ENCODE data around the gene SMARCA4.

The SMARCA4 gene

DNA sequence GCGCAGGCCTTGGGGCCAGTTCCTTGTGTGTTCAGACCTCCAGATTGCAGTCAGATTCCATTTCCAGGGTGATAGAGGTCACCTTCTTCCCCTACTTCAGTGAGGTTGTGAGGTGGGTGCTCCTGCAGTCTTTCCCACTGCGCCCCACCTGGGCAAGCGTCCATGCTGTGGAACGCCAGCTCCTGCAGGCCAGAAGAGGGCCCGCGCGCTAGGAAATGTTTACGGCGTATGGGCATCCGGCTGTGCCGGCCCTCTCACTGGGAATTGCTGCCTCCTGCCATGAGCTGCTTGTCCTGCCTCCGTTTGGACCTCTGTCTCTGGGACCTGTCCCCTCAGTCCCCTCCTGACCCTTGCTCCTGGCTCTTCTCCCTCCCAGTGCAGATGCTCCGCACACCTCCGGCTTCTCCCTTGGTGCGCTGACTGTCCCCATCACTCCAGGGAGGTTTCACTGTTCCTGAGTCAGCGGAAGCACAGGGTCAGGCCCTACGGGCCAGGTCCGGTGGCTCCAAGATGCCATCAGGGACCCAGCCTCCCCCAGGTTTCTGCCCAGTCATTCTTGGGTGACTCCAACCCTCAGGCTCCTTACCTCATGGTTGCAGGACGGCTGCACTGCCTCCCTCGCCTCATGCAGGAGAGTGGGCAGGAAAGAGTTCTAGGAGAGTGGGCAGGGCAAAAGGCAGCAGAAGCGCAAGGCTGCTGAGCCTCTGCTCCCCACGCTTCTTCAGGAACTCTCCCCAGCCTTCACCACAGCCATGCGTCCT, 56.6 kb downstream of the SMARCA4 start:
- DNase-seq: no peak

DNA sequence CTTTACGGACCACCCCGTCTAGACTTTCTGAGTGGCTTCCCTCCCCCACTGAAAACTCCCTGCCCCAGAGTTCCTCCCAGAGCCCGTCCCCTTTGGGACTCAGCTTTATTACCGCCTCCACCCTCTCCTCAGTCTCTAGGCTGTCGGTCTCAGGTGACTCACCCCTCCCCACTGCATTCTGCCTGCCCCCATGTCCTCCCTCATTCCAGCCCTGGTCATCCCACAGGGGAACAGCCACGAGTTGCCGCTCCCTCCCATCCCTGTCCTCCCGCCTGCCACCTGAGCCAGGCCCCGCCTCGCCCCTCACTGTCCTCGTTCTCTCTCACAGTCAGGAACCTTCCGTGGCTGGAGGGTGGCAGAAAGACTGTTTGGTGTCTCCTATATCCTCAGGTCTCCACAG, 57.3 kb downstream of the SMARCA4 start:
- no peak for DNase-seq

DNA sequence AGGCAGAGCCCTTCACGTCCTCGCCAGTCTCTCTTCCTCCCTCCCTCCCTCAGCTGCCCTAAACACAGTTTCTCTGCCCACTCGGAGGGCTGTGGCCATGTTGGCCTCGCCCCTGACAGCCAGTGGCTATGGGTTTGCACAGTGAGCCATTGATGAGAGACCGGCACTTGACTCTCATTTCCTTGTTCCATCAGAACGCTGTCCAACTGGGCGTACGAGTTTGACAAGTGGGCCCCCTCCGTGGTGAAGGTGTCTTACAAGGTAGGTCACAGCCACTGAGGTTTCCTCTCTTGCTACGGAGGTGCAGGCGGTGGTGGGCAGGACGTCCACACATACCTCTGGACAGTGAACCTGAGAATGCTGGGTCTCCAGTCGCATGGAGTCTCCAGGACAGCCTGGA, 57.9 kb downstream of the SMARCA4 start:
- DNase-seq: no peak

DNA sequence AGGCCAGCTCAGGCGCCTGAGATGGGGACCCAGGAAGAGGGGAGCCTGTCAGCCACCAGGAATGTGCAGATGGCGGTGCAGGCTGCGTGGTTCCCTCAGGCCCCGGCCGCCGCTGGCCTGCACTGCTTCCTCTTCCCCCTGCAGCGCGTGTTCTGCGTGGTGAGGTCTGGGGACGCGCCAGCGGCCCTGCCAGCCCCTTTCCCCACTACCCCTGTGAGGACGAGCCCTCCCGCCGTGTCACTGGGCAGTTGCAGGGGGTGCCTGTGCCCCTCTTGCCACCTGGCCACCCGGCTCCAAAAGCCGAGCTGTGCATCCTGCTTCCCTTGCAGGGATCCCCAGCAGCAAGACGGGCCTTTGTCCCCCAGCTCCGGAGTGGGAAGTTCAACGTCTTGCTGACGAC, 58.4 kb downstream of the SMARCA4 start:
- no peak for DNase-seq

DNA sequence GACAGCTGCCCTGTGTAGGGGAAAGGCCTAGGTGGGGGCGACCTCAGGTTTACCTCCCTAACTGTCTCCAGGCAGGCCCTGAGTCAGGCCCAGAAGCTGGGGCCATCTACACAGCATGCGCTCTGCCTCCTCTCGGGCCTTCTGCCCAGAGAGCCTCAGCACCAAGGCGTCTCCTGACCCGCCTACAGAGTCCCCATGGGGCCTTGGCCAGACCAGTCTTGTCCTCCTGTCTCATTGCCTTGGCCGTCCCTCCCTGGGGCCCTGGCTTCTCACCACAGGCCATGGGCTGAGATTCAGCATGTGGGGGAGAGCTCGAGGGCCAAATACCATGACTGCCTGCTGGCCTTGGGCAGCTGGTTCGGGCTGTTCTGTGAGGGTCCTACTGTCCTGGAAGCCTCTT, 59.0 kb downstream of the SMARCA4 start:
- no peak for DNase-seq

DNA sequence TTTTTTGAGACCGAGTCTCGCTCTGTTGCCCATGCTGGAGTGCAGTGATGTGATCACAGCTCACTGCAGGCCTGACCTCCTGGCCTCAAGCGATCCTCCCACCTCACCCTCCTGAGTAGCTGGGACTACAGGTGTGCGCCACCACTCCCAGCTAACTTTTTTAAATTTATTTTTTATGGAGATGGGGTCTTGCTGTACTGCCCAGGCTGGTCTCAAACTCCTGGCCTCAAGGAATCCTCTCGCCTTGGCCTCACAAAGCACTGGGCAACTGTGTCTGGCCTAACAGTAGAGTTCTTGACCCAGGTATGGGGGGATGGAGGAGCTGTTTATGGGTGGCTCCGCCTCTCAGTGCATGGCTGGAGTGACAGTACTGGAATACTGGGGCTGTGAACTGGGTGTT, 59.6 kb downstream of the SMARCA4 start:
- no peak for DNase-seq

DNA sequence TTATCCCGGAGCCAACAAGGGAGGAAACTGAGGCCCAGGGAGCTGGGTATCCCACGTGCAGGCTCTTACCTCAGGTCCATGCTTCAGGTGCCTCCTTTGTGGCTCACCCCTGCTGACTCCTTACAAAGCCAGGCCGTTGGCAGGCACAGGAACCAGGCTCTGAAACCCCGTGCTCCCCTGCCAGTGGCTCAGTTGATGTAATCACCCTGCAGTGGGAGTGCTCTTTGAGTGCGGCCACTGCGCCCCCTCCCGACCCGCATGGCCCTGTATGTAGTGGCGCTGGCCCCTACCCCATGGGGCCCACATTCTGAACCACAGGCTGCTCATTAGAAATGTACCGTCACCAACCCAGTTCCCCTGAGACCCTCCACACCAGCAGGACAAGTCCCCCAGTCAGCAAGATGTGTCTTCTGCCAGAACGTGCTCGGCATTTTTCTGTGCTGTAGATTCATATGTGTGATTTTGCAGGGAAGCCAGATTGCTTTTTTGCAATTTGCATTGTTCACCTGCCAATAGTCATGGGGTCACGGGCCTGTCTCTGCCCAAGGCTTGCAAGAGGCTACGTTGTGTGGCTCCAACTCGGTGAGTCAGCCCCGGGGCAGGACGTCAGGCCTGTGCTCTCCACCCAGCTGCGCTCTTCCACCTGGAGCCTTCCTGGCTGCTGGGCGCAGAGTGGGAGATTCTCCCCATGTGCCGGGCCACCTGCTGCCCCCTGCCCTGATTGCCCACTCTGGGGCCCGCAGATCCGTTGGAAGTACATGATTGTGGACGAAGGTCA, 60.3 kb downstream of the SMARCA4 start:
- DNase-seq: no peak

DNA sequence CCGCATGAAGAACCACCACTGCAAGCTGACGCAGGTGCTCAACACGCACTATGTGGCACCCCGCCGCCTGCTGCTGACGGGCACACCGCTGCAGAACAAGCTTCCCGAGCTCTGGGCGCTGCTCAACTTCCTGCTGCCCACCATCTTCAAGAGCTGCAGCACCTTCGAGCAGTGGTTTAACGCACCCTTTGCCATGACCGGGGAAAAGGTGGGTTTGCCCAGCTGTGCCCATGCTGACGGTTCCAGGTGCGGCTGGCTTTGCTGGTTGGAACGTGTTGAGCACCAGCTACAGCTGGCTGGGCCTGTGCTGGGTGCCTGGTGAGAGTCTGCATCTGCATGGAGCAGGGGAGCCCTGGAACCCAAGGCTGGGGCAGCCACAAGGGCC, 60.9 kb downstream of the SMARCA4 start:
- no peak for DNase-seq

DNA sequence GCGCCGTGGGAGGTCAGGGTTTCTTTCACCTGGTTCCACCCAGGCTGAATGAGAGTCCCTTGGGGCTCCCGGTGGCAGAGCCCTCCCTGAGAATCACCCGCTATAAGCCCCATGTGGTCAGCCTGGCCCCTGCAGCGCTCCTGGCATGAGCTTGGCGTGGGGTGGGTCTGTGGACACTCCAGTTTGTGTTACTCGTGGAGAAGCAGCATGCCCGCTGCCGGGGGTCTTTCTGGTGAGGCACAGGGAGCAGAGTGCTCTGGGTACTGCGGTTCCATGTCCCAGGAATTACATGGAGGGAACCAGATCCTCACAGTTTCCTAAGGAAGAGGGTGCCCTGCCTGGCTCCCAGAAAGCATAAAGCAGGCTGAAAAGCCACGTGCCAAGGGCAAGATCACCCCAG, 62.2 kb downstream of the SMARCA4 start:
- DNase-seq: no peak

DNA sequence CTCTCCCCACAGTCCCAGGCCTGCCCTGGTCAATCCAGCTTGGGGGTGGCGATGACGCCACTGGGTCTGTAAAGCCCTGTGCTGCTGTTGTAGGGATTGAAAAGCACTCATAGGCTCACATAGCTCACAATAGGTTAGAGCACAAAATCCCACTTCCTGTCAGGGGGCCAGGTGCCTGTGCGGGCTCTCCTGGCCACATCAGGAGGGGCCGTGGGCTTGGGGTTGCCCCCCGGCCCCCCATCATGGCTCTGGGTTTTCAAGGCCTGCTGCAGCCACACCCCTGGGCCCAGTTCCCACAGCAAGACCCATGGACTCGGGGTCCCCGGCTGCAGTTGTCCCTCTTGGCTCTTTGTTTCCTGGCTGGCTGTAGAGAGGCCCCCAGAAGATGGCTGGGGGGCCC, 62.9 kb downstream of the SMARCA4 start:
- DNase-seq: no peak

DNA sequence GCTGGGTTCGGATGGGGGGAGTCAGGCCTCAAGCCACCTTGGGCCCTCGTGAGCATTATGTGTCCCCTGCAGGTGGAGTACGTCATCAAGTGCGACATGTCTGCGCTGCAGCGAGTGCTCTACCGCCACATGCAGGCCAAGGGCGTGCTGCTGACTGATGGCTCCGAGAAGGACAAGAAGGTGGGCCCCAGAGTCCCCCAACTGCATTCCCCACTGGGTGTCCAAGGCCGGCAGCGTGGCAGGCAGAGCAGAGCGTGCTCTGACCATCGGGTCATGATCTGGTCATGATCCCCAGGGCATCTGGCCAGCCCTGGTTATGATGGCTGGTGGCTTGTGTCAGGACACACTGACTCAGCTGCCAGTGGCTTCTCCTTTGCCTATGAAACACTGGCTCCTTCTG, 63.4 kb downstream of the SMARCA4 start:
- DNase-seq: no peak

DNA sequence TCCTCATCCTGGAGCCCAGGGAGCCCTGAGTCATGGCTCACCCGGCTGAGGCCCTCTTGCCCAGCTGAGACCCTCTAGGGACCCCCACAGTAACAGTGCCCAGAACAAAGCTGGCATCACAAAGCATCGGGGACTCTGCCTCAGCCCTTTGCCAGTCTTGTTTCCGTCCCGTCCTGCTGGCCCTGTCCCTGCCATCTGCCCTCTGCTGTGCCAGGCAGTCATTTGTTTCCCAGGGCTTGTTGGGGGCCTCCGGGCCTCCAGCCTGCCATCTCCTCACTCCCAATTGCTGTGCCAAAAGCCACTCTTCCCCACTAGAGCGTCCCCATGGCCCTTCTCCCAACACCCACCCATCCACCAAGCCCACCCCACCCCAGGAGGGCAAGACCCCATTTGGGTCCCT, 64.2 kb downstream of the SMARCA4 start:
- DNase-seq: no peak

DNA sequence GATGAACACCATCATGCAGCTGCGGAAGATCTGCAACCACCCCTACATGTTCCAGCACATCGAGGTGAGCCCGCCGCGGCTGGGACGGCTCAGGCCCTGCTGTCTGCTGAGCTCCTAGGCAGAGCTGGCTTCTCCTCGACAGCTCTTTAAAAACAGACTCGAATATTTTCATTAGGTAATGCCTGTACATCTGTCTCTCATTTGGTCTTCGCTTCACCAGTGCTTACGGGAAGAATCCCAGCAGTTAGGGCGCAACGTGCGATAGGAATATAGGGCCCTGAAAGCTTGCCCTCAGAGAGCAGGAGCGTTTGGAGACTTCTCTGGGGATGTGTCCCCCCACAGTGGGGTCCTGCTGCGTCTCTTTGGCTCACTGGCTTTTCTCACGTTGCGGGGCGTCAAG, 64.6 kb downstream of the SMARCA4 start:
- no peak for DNase-seq

DNA sequence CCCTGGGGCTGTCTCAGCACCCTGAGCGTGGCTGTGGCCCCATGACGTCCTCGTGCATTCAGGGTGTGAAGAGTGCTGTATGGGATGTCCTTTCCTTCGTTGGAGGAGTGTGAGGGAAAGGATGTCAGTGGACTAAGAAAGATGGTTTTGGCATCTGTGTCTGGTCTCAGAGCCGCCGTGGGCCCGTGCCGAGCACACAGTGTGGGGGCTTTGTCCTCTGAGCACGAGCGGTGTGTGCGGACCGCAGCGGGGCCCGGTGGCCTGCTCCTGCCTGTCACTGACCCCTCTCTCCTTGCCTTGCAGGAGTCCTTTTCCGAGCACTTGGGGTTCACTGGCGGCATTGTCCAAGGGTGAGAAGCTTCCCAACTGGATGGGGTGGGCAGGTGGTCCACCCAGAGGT, 65.2 kb downstream of the SMARCA4 start:
- DNase-seq: no peak

DNA sequence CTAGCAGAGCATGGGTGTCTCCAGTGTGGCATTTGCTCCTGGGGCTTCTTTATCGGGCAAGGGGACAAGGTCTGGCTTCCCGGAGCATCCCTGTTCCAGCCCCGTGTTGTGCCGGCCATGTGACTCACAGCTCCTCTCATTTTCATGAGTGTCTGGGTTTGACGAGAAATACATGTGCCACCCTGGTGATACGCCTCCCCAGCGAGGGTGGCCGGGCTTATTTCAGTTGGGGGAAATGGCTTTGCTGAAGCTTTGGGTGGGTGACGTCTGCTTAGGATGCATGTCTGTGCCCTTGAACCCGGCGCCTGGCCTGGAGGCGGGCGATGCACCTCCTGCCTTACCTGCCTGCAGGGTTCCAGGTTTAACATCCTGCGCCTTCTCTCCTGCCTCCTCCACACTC, 66.6 kb downstream of the SMARCA4 start:
- no peak for DNase-seq

DNA sequence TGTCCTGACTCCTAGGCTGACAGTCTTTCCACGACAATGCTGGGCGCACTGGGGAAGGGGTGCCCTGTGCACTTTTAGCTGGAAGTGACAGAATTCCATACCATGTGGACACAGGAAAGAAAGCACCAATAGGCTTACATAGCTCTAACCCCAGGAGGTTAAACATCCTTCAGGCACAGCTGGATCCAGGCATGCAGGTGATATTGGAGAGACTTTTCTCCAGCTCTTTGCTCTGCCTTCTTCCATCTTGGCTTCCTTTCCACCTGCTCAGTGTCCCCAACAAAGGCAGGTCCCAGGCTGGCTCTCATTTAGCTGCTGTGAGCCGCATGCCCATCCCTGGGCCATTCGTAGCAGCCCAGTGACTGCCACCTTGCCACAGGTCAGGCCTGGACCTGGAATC, 67.3 kb downstream of the SMARCA4 start:
- DNase-seq: no peak

DNA sequence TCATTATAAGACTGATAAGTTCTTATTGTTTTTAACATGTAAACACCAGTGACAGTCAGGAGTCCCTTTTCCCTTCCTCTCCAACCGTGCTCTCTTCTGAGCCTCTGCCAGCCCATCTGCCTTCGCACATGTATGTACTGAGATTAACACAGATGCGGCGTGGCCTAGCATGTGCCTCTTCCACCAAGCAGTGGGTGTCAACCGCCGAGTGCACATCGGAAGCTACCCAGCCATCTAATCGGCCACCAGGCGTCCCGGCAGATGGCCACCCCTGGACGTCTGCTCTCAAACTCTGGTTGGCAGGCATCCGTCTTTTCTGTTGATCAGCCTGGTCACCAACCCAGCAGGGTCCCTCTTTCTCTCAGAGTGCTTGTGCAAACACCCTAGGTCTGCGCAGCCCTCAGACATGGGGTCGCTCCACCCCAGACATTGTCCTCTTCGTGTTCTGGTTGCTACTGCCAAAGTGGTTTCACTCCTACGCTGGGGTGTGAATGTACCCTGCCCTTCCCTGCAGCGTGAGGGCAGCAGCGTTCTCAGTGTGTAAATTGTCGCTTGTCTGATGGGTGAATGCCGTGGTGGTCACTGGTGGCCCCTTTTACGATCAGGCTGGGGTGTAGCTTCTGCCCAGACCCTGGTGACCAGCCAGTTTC, 70.7 kb downstream of the SMARCA4 start:
- no peak for DNase-seq

DNA sequence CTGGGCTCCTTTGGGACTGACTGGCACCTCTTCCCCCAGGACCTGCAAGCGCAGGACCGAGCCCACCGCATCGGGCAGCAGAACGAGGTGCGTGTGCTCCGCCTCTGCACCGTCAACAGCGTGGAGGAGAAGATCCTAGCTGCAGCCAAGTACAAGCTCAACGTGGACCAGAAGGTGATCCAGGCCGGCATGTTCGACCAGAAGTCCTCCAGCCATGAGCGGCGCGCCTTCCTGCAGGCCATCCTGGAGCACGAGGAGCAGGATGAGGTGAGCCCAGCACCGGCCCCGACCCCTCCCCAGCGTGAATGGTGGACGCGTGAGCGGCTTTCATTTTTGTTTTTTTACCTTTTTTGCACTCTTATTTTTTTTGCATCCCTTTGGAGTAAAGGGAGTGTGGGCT, 72.4 kb downstream of the SMARCA4 start:
- no peak for DNase-seq

DNA sequence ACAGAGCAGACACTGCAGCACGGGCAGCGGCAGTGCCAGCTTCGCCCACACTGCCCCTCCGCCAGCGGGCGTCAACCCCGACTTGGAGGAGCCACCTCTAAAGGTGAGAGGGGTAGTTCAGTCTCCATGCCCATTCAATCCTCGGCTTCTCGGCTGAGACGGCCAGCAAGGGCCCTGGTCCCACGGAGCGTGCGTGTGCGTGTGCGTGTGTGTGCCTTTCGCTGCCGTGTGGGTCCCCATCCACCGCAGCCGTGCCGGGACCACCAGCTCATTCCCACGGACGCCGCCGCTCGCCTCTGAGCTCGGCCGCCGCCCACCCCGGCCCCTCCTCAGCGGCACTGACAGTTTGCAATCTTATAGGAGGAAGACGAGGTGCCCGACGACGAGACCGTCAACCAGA, 72.9 kb downstream of the SMARCA4 start:
- DNase-seq: no peak

DNA sequence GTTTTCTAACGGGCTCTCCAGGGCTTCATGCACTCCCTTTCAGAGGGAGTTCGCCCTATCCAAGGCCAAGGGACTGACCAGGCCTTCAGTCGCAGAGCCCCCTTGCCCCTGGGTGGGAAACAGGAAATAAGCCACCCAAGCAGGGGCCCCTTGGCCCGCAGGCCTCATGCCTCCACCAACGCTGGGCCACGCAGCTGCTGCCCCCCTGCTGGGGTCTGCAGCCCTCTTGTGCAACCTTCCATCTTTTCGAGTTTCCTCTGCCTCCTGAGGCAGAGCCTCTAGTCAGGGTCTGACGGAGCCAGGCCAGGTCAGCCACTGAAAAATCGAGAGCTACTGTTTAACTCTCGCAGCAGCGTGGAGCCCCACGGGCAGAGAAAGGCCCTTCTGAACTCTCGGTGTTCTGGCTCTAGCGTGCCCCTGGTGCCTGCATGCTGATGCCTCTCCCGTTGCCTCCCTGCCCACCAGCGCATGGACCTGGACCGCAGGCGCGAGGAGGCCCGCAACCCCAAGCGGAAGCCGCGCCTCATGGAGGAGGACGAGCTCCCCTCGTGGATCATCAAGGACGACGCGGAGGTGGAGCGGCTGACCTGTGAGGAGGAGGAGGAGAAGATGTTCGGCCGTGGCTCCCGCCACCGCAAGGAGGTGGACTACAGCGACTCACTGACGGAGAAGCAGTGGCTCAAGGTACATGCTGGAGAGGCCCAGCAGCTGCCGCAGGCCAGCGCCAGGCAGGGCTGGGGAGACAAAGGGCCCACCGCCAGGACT, 73.8 kb downstream of the SMARCA4 start:
- no peak for DNase-seq

DNA sequence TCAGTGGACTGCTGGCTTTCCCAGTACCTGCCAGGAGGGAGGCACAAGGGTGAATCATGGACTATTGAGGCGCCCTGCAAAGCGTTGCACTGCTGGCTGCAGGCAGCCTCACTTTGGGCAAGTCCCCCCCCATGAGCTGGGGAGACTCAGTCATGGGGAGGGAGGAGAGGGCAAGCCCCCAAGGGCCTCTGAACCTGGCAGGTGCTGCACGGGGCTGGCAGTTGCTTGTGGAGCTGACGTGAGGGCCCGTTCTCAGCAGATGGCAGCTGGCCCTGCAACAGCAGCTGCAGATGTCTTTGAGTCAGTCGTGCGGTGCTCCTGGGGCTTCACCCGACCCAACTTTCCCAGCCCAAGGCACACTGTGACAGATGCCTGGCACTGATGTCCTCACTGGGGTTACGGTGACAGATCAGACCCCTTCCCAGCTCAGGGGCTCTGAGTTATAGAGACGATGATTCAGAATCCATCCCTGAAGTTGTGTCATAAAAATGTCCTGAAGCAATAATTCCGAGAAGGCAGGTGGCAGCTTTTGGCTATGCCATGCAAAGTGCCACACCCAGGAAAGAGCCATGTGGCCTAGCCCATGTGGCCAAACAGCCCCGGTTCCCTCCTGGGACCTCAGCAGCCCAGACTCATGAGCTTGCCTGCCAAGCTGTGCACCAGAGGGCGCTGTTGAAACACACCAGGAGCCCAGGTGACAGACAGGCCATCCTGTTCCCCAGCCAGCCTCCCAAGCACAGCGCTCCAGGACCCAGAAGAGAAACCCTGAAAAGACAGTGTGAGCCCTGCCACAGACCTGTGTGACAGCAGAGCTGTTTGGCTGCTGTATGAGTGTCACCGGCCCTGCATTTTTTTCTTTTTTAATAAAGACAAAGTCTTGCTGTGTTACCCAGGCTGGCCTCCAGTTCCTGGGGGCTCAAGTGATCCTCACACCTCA, 74.9 kb downstream of the SMARCA4 start:
- DNase-seq: peak; percentile 75

DNA sequence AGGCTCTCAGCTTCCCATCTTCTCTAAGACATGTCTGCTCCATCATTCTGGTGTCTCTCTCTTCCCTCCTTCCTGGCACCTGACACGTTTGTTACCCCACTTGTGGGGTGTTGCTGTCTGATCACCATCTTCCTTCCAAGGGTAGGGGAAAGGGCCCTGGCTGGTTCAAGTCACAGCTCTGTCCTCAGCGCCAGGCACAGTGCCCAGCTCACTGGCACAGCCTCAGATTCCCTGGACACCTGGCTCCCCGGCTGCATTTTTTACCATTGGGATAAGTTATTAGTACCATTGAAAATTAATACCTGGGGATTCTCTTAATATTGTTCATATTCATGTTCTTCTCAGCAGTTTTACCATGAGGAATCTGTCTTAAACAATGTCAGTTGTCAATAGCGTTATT, 77.7 kb downstream of the SMARCA4 start:
- no peak for DNase-seq

Data from central memory CD4-positive, alpha-beta T cell (primary cell).